GM12878 (cell line): Measurements from ENCODE around the gene COL4A4. TPM values are rescaled to one million over a fixed set of nuclear protein-coding genes. Genes with fewer than 3 reads are reported as not detected.

Experiments used
- ATAC-seq: fragments of 200-7000 bp; cut with Tn5 transposase; 3 replicates; pipeline ENCODE4 v1.9.1; 2020; ENCODE audit warnings: mild to moderate bottlenecking, moderate library complexity
- BruUV-seq: library from RNA; stranded (reverse); fragments of 400-500 nt; replicated peaks from 2 replicates; lab custom pipeline; 2021; lab: Mats Ljungman, UMichigan
- CTCF ChIA-PET: fragments of 300-600 bp; sonication (Branson Sonifier 250); formaldehyde crosslinking; extraction: SDS; loops from one replicate; lab custom pipeline; 2021; ENCODE audit warnings: inconsistent platforms; lab: Yijun Ruan, JAX
- POLR2A ChIA-PET: fragments of 350-600 bp; formaldehyde crosslinking; extraction: SDS; loops from one replicate; lab custom pipeline; 2021; ENCODE audit warnings: inconsistent platforms; lab: Charles Lee
- RAD21 ChIA-PET: fragments of 300-600 bp; sonication (Branson Sonifier 250); formaldehyde crosslinking; loops from one replicate; lab custom pipeline; 2023; ENCODE audit warnings: antibody characterized with exemption; ENCODE audit not compliant: unreplicated experiment; lab: Charles Lee
- SMC1A ChIA-PET: fragments of 300-600 bp; sonication (Branson Sonifier 250); formaldehyde crosslinking; loops from one replicate; lab custom pipeline; 2023; ENCODE audit not compliant: unreplicated experiment, uncharacterized antibody; lab: Charles Lee
- DNase-seq: peaks from one replicate; pipeline ENCODE4 v3.0.0-alpha.2; 2011; ENCODE audit warnings: low read depth, low spot score
- FAIRE-seq: peaks from 3 replicates; lab custom pipeline; 2011; peaks lifted over from hg19 to GRCh38; lab: Jason Lieb, UNC
- H2AFZ ChIP-seq: 2 replicates; pipeline ENCODE4 v1.6.0; 2011; ENCODE audit warnings: low read depth, low read length, control low read depth; ENCODE audit not compliant: control insufficient read depth
- H3K27ac ChIP-seq: 2 replicates; pipeline ENCODE4 v1.5.1; 2011; ENCODE audit warnings: control low read depth; ENCODE audit not compliant: control insufficient read depth, insufficient read depth
- H3K27me3 ChIP-seq, 2 experiments: replicated peaks in 1 of 2; 2 replicates each; pipeline versions ENCODE4 v1.6.0 to v1.6.1; 2011; ENCODE audit warnings: low read length in 1 of 2; ENCODE audit not compliant: control insufficient read depth in 2 of 2, insufficient read depth in 2 of 2
- H3K36me3 ChIP-seq, 2 experiments: 2 replicates each; pipeline ENCODE4 v1.5.1; 2011; ENCODE audit warnings: low read length in 1 of 2; ENCODE audit not compliant: control insufficient read depth in 2 of 2, insufficient read depth in 2 of 2
- H3K4me1 ChIP-seq: 2 replicates; pipeline ENCODE4 v1.6.1; 2011; ENCODE audit warnings: mild to moderate bottlenecking, low read length, moderate library complexity, mixed read lengths; ENCODE audit not compliant: control insufficient read depth, insufficient read depth
- H3K4me2 ChIP-seq: 2 replicates; pipeline ENCODE4 v1.6.0; 2011; ENCODE audit warnings: control low read depth; ENCODE audit not compliant: control insufficient read depth, insufficient read depth
- H3K4me3 ChIP-seq: fragments of 200-600 bp; sonication (generic); 2 replicates; pipeline ENCODE4 v1.5.1; 2016
- H3K79me2 ChIP-seq: 2 replicates; pipeline ENCODE4 v1.6.0; 2011; ENCODE audit warnings: low read length; ENCODE audit not compliant: control insufficient read depth, insufficient read depth
- H3K9ac ChIP-seq: 2 replicates; pipeline ENCODE4 v1.8.0; 2011; ENCODE audit warnings: low read length, control low read depth, mixed read lengths; ENCODE audit not compliant: control insufficient read depth, insufficient read depth
- H3K9me3 ChIP-seq: replicated peaks from 3 replicates; pipeline ENCODE4 v1.5.1; 2011; ENCODE audit warnings: mild to moderate bottlenecking, low read length; ENCODE audit not compliant: control insufficient read depth, insufficient read depth
- H4K20me1 ChIP-seq: 2 replicates; pipeline ENCODE4 v1.6.0; 2011; ENCODE audit not compliant: control insufficient read depth, insufficient read depth
- CREM ChIP-seq: IDR thresholded peaks from 2 replicates; pipeline ENCODE4 v1.6.1; 2014; ENCODE audit warnings: antibody characterized with exemption, low read depth
- EP300 ChIP-seq, 2 experiments: fragments of 150-350 bp in 1 of 2; IDR thresholded peaks; 2 replicates each; pipeline ENCODE4 v1.6.1; 2011 to 2012; ENCODE audit warnings: low read depth in 2 of 2, low read length in 2 of 2, borderline replicate concordance in 1 of 2, improper control_type of control experiment in 1 of 2, inconsistent platforms in 1 of 2; ENCODE audit not compliant: control insufficient read depth in 1 of 2
- ETV6 ChIP-seq, 2 experiments: fragments of 450-650 bp in 1 of 2; IDR thresholded peaks in 1 of 2; conservative IDR thresholded peaks in 1 of 2; 2 replicates each; pipeline ENCODE4 v1.6.1; 2014; ENCODE audit warnings: antibody characterized with exemption in 1 of 2, borderline replicate concordance in 1 of 2, low read depth in 1 of 2, mild to moderate bottlenecking in 1 of 2, moderate library complexity in 1 of 2
- JUND ChIP-seq: IDR thresholded peaks from 2 replicates; pipeline ENCODE4 v1.6.1; 2012; ENCODE audit warnings: low read depth, mild to moderate bottlenecking, low read length, improper control_type of control experiment, moderate library complexity
- RAD21 ChIP-seq: IDR thresholded peaks from 2 replicates; pipeline ENCODE4 v1.6.1; 2011; ENCODE audit warnings: mild to moderate bottlenecking, low read depth, low read length, moderate library complexity; ENCODE audit not compliant: insufficient read depth
- SRF ChIP-seq, 2 experiments: IDR thresholded peaks; 2 replicates each; pipeline ENCODE4 v1.6.1; 2011; ENCODE audit warnings: low read depth in 2 of 2, low read length in 2 of 2, mild to moderate bottlenecking in 1 of 2, moderate library complexity in 1 of 2
- TBL1XR1 ChIP-seq: IDR thresholded peaks from 2 replicates; pipeline ENCODE4 v1.6.1; 2012; ENCODE audit warnings: low read depth, low read length, improper control_type of control experiment
- USF2 ChIP-seq: IDR thresholded peaks from 2 replicates; pipeline ENCODE4 v1.6.1; 2011; ENCODE audit warnings: low read depth, low read length, improper control_type of control experiment, borderline replicate concordance
- WRNIP1 ChIP-seq: IDR thresholded peaks from 2 replicates; pipeline ENCODE4 v1.6.1; 2011; ENCODE audit warnings: low read depth, low read length, improper control_type of control experiment, borderline replicate concordance
- ZBTB40 ChIP-seq: fragments of 450-650 bp; IDR thresholded peaks from 2 replicates; pipeline ENCODE4 v1.6.1; 2016; ENCODE audit warnings: mild to moderate bottlenecking, moderate library complexity, borderline replicate concordance
- ZNF274 ChIP-seq: IDR thresholded peaks from one replicate; pipeline ENCODE4 v1.8.0; 2011; ENCODE audit not compliant: insufficient read length, insufficient read depth
- ZNF592 ChIP-seq: fragments of 450-650 bp; IDR thresholded peaks from 2 replicates; pipeline ENCODE4 v1.6.1; 2017; ENCODE audit warnings: mild to moderate bottlenecking, moderate library complexity
- ZNF622 ChIP-seq: fragments of 450-650 bp; IDR thresholded peaks from 2 replicates; pipeline ENCODE4 v1.6.1; 2017; ENCODE audit warnings: mild to moderate bottlenecking, inconsistent platforms
- WGBS: methylation state at CpG from one replicate; pipeline ENCODE4 v1.1.6; 2016; ENCODE audit warnings: low lambda C conversion rate; ENCODE audit not compliant: insufficient replicate concordance, insufficient coverage; ENCODE audit errors: missing lambda C conversion rate; 5-methylcytosine and 5-hydroxymethylcytosine counted together
- in situ Hi-C: fragments of 300-500 bp; cut with MboI; formaldehyde crosslinking; loops from 9 replicates; pipeline ENCODE4 v1.14.3; 2018; ENCODE audit warnings: mixed read lengths
- intact Hi-C: fragments of 100-400 bp; cut with micrococcal nuclease; formaldehyde crosslinking; loops from one replicate; pipeline ENCODE4 v1.14.2; 2022; ENCODE audit not compliant: unreplicated experiment
- polyA plus RNA-seq, 11 experiments: library from polyadenylated mRNA; depleted of rRNA in 4 of 11; unstranded in 6 of 11; stranded (reverse) in 5 of 11; fragments of >200 nt; fragmentation: Nextera tagmentation in 4 of 11; fragmentation: Illumina TruSeq in 1 of 11; extraction: Ambion mirVana in 4 of 11; extraction: Trizol in 1 of 11; gene quantifications; 1 replicate in 1 of 11; 2 replicates in 10 of 11; pipeline versions ENCODE4 v1.2.1 to v1.2.3, GENCODE V29; 2011 to 2016; ENCODE audit warnings: inconsistent platforms in 2 of 11, missing spikeins in 2 of 11, low read depth in 1 of 11
- total RNA-seq, 4 experiments: library from RNA; depleted of rRNA in 3 of 4; stranded (reverse); fragments of >200 nt in 3 of 4; fragmentation: Illumina TruSeq in 1 of 4; extraction: Trizol in 1 of 4; gene quantifications; 2 replicates each; pipeline versions ENCODE4 v1.2.1 to v1.2.3, GENCODE V29; 2013 to 2021

COL4A4 gene
- total and polyA plus RNA-seq, 10 of the 15 experiments (the other 5 are each of a cell fraction or from before 2014, with no cell fraction given): 0.19 to 4.0 (median 2.1) TPM

GRCh38 chr2:227180770-227181169 lies 16.8 kb upstream of the COL4A4 start:
- H4K20me1 ChIP-seq: no peaks in the 10 kb centered on the region
- no peak for ATAC-seq
- DNase-seq: no peak
- H3K9me3 ChIP-seq: no peaks in the 10 kb centered on the region
- WGBS: 98% methylated on average over 3 of the region's 3 CpGs
- no peak overlapping the region for H3K4me2 ChIP-seq
- TF ChIP-seq RAD21 (no peak), ETV6 (conservative IDR thresholded peaks at IDR 0.05 in 1 of 2, IDR thresholded peaks at IDR 0.05 in 1 of 2; ENCODE audit: borderline replicate concordance in 1 of 2, low read depth in 1 of 2) (no peak), USF2 (no peak), ZNF592 (no peak), TBL1XR1 (no peak), ZNF274 (no peak), WRNIP1 (no peak), JUND (no peak), CREM (no peak), SRF (IDR thresholded peaks at IDR 0.05; ENCODE audit: low read depth in 2 of 2, low read length in 2 of 2) (no peak), ZBTB40 (no peak), EP300 (IDR thresholded peaks at IDR 0.05; ENCODE audit: borderline replicate concordance in 1 of 2, control insufficient read depth in 1 of 2, low read depth in 2 of 2, low read length in 2 of 2) (no peak), ZNF622 (no peak)
- no peak overlapping the region for H3K27ac ChIP-seq
- BruUV-seq: no TSS peak
- SMC1A ChIA-PET: no interaction called here
- no peak for FAIRE-seq
- no peak overlapping the region for H3K9ac ChIP-seq
- no peaks in the 10 kb centered on the region for H3K79me2 ChIP-seq
- no peaks in the 10 kb centered on the region for H3K36me3 ChIP-seq
- in situ Hi-C loops: no loop called here
- RAD21 ChIA-PET: no interaction called here
- POLR2A ChIA-PET: no interaction called here
- H3K4me3 ChIP-seq: no peak overlapping the region
- no peak overlapping the region for H2AFZ ChIP-seq
- no peaks in the 10 kb centered on the region for H3K27me3 ChIP-seq
- no peaks in the 10 kb centered on the region for H3K4me1 ChIP-seq
- CTCF ChIA-PET: no interaction called here
- intact Hi-C loops: no loop called here
